Stimulated activated CD4-positive, alpha-beta T cell treated with anti-CD3 and anti-CD28 coated beads, Interleukin-1b, Interleukin-23, amount 100 ng/mL, for 48 hours (primary cell): ENCODE measurements around the gene HHAT.

Experiments
- DNase-seq: peaks from one replicate; pipeline ENCODE4 v3.0.0-alpha.2; 2020

Gene HHAT

GRCh38 chr1:210499956-210500355, 171.3 kb downstream of the HHAT start:
- no peak for DNase-seq

- DNase-seq: no peak
Observed at GRCh38 chr1:210500831-210501230, 172.1 kb downstream of the HHAT start.

- DNase-seq: no peak
Observed at GRCh38 chr1:210504286-210504685, 175.6 kb downstream of the HHAT start.

GRCh38 chr1:210505601-210506496, 177.1 kb downstream of the HHAT start:
- no peak for DNase-seq

- no peak for DNase-seq
Observed at GRCh38 chr1:210506689-210507088, 178.0 kb downstream of the HHAT start.

- DNase-seq: no peak
Observed at GRCh38 chr1:210516092-210516656, 187.5 kb downstream of the HHAT start.

- DNase-seq: no peak
Observed at GRCh38 chr1:210516697-210517459, 188.2 kb downstream of the HHAT start.

- DNase-seq: no peak
Observed at GRCh38 chr1:210523830-210524229, 195.1 kb downstream of the HHAT start.

- no peak for DNase-seq
Observed at GRCh38 chr1:210525716-210526454, 197.2 kb downstream of the HHAT start.

GRCh38 chr1:210527091-210527490, 198.4 kb downstream of the HHAT start:
- no peak for DNase-seq

- no peak for DNase-seq
Observed at GRCh38 chr1:210531475-210532222, 202.9 kb downstream of the HHAT start.

GRCh38 chr1:210532223-210532598, 203.5 kb downstream of the HHAT start:
- no peak for DNase-seq

GRCh38 chr1:210535761-210536160, 207.1 kb downstream of the HHAT start:
- DNase-seq: no peak

GRCh38 chr1:210536254-210536961, 207.7 kb downstream of the HHAT start:
- no peak for DNase-seq

GRCh38 chr1:210540288-210540687, 211.6 kb downstream of the HHAT start:
- no peak for DNase-seq

GRCh38 chr1:210541680-210542358, 213.1 kb downstream of the HHAT start:
- DNase-seq: no peak

- no peak for DNase-seq
Observed at GRCh38 chr1:210551899-210552298, 223.2 kb downstream of the HHAT start.

- DNase-seq: no peak
Observed at GRCh38 chr1:210553711-210554110, 225.0 kb downstream of the HHAT start.

GRCh38 chr1:210554382-210554781, 225.7 kb downstream of the HHAT start:
- no peak for DNase-seq

GRCh38 chr1:210556475-210556874, 227.8 kb downstream of the HHAT start:
- DNase-seq: no peak
